ENCODE measurements around the gene EXOC6. TPM values are rescaled to one million over a fixed set of nuclear protein-coding genes. Genes with fewer than 3 reads are reported as not detected.

The EXOC6 gene
- total RNA-seq, 1 experiment from 2014 or later, result 19.2 TPM

GRCh38 chr10:93074597-93075368 is 226.5 kb downstream of the EXOC6 start:
- Mint-ChIP-seq H3K4me3 (ENCODE audit: low read depth, unreplicated experiment) (peak overlapping the region; percentile 81), H3K4me1 (ENCODE audit: low read depth, unreplicated experiment) (peaks cover under 1% of the 10 kb centered on the region), H3K9me3 (ENCODE audit: low read depth, unreplicated experiment) (no peaks in the 10 kb centered on the region), H3K27ac (ENCODE audit: unreplicated experiment) (no peak overlapping the region), H3K36me3 (ENCODE audit: insufficient read depth, unreplicated experiment) (peaks cover 31% of the 10 kb centered on the region), H3K27me3 (ENCODE audit: unreplicated experiment) (peaks cover 10% of the 10 kb centered on the region)
- no peak for DNase-seq
- CTCF ChIA-PET, result no interaction called here
- BruUV-seq (replicated peaks), result no TSS peak
- TF ChIP-seq CTCF (IDR thresholded peaks at IDR 0.05; ENCODE audit: unreplicated experiment), result no peak
- intact Hi-C loops (cut with micrococcal nuclease; ENCODE audit: unreplicated experiment), result no loop called here

GRCh38 chr10:93075369-93076221 is 227.3 kb downstream of the EXOC6 start:
- no TSS peak for BruUV-seq (replicated peaks)

GRCh38 chr10:93076871-93077270 is 228.6 kb downstream of the EXOC6 start:
- TF ChIP-seq CTCF (IDR thresholded peaks at IDR 0.05; ENCODE audit: unreplicated experiment), result no peak
- BruUV-seq (replicated peaks), result no TSS peak
- Mint-ChIP-seq H3K27me3 (ENCODE audit: unreplicated experiment) (peaks cover 10% of the 10 kb centered on the region), H3K36me3 (ENCODE audit: insufficient read depth, unreplicated experiment) (peaks cover 27% of the 10 kb centered on the region), H3K4me3 (ENCODE audit: low read depth, unreplicated experiment) (no peak overlapping the region), H3K27ac (ENCODE audit: unreplicated experiment) (no peak overlapping the region), H3K4me1 (ENCODE audit: low read depth, unreplicated experiment) (peaks cover 16% of the 10 kb centered on the region), H3K9me3 (ENCODE audit: low read depth, unreplicated experiment) (no peaks in the 10 kb centered on the region)
- DNase-seq, result no peak
- CTCF ChIA-PET, result no interaction called here
- intact Hi-C loops (cut with micrococcal nuclease; ENCODE audit: unreplicated experiment), result no loop called here

More at GRCh38 chr10:93075369-93076221, 227.3 kb downstream of the EXOC6 start:
- CTCF ChIA-PET, result interaction anchor here (0.5 kb wide), 1 partner anchor 53 kb away, joined by 6 read pairs; no protein-coding TSS in a partner anchor
- Mint-ChIP-seq H3K27me3 (ENCODE audit: unreplicated experiment) (peaks cover 10% of the 10 kb centered on the region), H3K27ac (ENCODE audit: unreplicated experiment) (no peak overlapping the region), H3K9me3 (ENCODE audit: low read depth, unreplicated experiment) (no peaks in the 10 kb centered on the region), H3K4me3 (ENCODE audit: low read depth, unreplicated experiment) (no peak overlapping the region), H3K36me3 (ENCODE audit: insufficient read depth, unreplicated experiment) (peaks cover 31% of the 10 kb centered on the region), H3K4me1 (ENCODE audit: low read depth, unreplicated experiment) (peaks cover 8% of the 10 kb centered on the region)
- DNase-seq, result no peak
- intact Hi-C loops (cut with micrococcal nuclease; ENCODE audit: unreplicated experiment), result no loop called here
- TF ChIP-seq CTCF (IDR thresholded peaks at IDR 0.05; ENCODE audit: unreplicated experiment), result no peak

GRCh38 chr10:93077860-93078337 is 229.6 kb downstream of the EXOC6 start:
- BruUV-seq (replicated peaks), result no TSS peak
- no peak overlapping the region for H3K4me3 Mint-ChIP-seq (ENCODE audit: low read depth, unreplicated experiment)
- no peaks in the 10 kb centered on the region for H3K9me3 Mint-ChIP-seq (ENCODE audit: low read depth, unreplicated experiment)
- no peak for DNase-seq
- H3K27ac Mint-ChIP-seq (ENCODE audit: unreplicated experiment), result no peak overlapping the region
- H3K27me3 Mint-ChIP-seq (ENCODE audit: unreplicated experiment), result peaks cover 10% of the 10 kb centered on the region
- no peak for TF ChIP-seq CTCF (IDR thresholded peaks at IDR 0.05; ENCODE audit: unreplicated experiment)
- peaks cover 17% of the 10 kb centered on the region for H3K36me3 Mint-ChIP-seq (ENCODE audit: insufficient read depth, unreplicated experiment)
- CTCF ChIA-PET, result no interaction called here
- intact Hi-C loops (cut with micrococcal nuclease; ENCODE audit: unreplicated experiment), result no loop called here
- peaks cover 17% of the 10 kb centered on the region for H3K4me1 Mint-ChIP-seq (ENCODE audit: low read depth, unreplicated experiment)

Measured in Calu3 (cell line).